ENCODE data around the gene KCNMA1. TPM values are rescaled to one million over a fixed set of nuclear protein-coding genes. Genes with fewer than 3 reads are reported as not detected.
A peak's percentile ranks its signal among the peaks of the same experiment; 100 is the strongest.

Gene KCNMA1
- polyA plus RNA-seq, 1 donor from 2014 or later = 60.8 TPM

DNA sequence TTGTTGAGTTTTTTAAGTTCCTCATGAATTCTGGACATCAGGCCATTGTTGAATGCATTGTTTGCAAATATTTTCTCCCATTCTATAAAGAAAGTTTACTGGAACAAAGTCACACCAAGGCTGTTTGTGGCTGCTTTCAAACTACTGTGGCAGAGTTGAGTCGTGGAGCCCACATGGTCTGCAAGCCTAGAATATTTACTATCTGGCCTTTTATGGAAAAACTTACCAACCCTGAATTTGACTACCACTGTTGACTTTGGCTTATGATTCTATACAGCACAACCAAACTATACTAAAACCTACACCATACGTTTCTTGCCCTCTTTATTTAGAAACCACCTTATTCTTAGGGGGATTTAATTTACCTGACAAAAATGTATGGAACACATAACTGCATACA, 239.1 kb downstream of the KCNMA1 start:
- no peaks in the 10 kb centered on the region for H3K27me3 ChIP-seq (ENCODE audit: insufficient read depth, low read depth, low read length)
- H3K4me3 ChIP-seq (ENCODE audit: low read length) = no peak overlapping the region
- no peaks in the 10 kb centered on the region for H3K79me2 ChIP-seq (replicated peaks; ENCODE audit: insufficient read depth, low read length)
- TF ChIP-seq, protein P1, sequence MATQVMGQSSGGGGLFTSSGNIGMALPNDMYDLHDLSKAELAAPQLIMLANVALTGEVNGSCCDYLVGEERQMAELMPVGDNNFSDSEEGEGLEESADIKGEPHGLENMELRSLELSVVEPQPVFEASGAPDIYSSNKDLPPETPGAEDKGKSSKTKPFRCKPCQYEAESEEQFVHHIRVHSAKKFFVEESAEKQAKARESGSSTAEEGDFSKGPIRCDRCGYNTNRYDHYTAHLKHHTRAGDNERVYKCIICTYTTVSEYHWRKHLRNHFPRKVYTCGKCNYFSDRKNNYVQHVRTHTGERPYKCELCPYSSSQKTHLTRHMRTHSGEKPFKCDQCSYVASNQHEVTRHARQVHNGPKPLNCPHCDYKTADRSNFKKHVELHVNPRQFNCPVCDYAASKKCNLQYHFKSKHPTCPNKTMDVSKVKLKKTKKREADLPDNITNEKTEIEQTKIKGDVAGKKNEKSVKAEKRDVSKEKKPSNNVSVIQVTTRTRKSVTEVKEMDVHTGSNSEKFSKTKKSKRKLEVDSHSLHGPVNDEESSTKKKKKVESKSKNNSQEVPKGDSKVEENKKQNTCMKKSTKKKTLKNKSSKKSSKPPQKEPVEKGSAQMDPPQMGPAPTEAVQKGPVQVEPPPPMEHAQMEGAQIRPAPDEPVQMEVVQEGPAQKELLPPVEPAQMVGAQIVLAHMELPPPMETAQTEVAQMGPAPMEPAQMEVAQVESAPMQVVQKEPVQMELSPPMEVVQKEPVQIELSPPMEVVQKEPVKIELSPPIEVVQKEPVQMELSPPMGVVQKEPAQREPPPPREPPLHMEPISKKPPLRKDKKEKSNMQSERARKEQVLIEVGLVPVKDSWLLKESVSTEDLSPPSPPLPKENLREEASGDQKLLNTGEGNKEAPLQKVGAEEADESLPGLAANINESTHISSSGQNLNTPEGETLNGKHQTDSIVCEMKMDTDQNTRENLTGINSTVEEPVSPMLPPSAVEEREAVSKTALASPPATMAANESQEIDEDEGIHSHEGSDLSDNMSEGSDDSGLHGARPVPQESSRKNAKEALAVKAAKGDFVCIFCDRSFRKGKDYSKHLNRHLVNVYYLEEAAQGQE (IDR thresholded peaks at IDR 0.05; ENCODE audit: borderline replicate concordance) = no peak
- TF ChIP-seq POLR2AphosphoS5 (IDR thresholded peaks at IDR 0.05) (no peak), TAF1 (IDR thresholded peaks at IDR 0.05; ENCODE audit: low read depth) (no peak), RAD21 (conservative IDR thresholded peaks at IDR 0.05) (no peak), EP300 (conservative IDR thresholded peaks at IDR 0.05; ENCODE audit: poor library complexity, severe bottlenecking) (no peak), EZH2 (IDR thresholded peaks at IDR 0.05; ENCODE audit: borderline replicate concordance, insufficient read depth, low read length, poor library complexity, severe bottlenecking) (no peak), MXI1 (conservative IDR thresholded peaks at IDR 0.05; ENCODE audit: poor library complexity, severe bottlenecking) (no peak), SMC3 (conservative IDR thresholded peaks at IDR 0.05; ENCODE audit: poor library complexity) (no peak)
- TF ChIP-seq, protein P2, sequence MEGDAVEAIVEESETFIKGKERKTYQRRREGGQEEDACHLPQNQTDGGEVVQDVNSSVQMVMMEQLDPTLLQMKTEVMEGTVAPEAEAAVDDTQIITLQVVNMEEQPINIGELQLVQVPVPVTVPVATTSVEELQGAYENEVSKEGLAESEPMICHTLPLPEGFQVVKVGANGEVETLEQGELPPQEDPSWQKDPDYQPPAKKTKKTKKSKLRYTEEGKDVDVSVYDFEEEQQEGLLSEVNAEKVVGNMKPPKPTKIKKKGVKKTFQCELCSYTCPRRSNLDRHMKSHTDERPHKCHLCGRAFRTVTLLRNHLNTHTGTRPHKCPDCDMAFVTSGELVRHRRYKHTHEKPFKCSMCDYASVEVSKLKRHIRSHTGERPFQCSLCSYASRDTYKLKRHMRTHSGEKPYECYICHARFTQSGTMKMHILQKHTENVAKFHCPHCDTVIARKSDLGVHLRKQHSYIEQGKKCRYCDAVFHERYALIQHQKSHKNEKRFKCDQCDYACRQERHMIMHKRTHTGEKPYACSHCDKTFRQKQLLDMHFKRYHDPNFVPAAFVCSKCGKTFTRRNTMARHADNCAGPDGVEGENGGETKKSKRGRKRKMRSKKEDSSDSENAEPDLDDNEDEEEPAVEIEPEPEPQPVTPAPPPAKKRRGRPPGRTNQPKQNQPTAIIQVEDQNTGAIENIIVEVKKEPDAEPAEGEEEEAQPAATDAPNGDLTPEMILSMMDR (IDR thresholded peaks at IDR 0.05; ENCODE audit: poor library complexity, severe bottlenecking) = no peak
- H3K9ac ChIP-seq (ENCODE audit: low read length) = no peak overlapping the region
- H2AFZ ChIP-seq (ENCODE audit: low read depth, low read length) = no peak overlapping the region
- H3K4me2 ChIP-seq (ENCODE audit: low read length) = no peak overlapping the region
- H4K20me1 ChIP-seq (ENCODE audit: insufficient read depth) = no peaks in the 10 kb centered on the region
- no peak overlapping the region for H3K27ac ChIP-seq (ENCODE audit: low read length)
- no peaks in the 10 kb centered on the region for H3K9me2 ChIP-seq (ENCODE audit: insufficient read depth, low read length)
- H3F3A ChIP-seq (ENCODE audit: insufficient read depth, low read length, poor library complexity, severe bottlenecking) = no peaks in the 10 kb centered on the region
- H3K36me3 ChIP-seq (ENCODE audit: insufficient read depth, low read length) = no peaks in the 10 kb centered on the region
- no peaks in the 10 kb centered on the region for H3K9me3 ChIP-seq (ENCODE audit: low read length)

DNA sequence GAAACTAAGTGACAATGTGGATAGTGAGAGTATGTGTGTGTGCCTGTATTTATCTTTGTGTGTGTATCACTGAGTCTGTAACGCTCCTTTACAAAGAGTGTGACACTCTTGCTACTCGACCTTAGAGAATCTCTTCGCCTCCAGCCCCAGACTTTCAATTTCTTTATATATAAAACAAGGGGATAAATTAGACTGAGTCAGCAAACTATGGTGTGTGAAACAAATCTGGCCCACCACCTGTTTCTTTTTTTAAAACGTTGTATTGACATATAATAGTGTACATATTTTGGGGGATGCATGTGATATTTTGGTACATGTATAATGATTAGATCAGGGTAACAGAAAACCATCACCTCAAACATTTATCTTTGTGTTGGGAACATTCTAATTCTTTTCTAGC, 240.5 kb downstream of the KCNMA1 start:
- Histone ChIP-seq H4K20me1 (ENCODE audit: insufficient read depth) (no peaks in the 10 kb centered on the region), H3K9me3 (ENCODE audit: low read length) (no peaks in the 10 kb centered on the region), H3K79me2 (replicated peaks; ENCODE audit: insufficient read depth, low read length) (no peaks in the 10 kb centered on the region), H2AFZ (ENCODE audit: low read depth, low read length) (no peak overlapping the region), H3K27me3 (ENCODE audit: insufficient read depth, low read depth, low read length) (no peaks in the 10 kb centered on the region), H3K36me3 (ENCODE audit: insufficient read depth, low read length) (no peaks in the 10 kb centered on the region), H3K4me3 (ENCODE audit: low read length) (no peak overlapping the region), H3K9ac (ENCODE audit: low read length) (no peak overlapping the region), H3K4me2 (ENCODE audit: low read length) (no peak overlapping the region), H3K9me2 (ENCODE audit: insufficient read depth, low read length) (no peaks in the 10 kb centered on the region), H3F3A (ENCODE audit: insufficient read depth, low read length, poor library complexity, severe bottlenecking) (no peaks in the 10 kb centered on the region), H3K27ac (ENCODE audit: low read length) (peak overlapping the region; percentile 18)
- TF ChIP-seq RAD21 (conservative IDR thresholded peaks at IDR 0.05) = no peak
- no peak for TF ChIP-seq MXI1 (conservative IDR thresholded peaks at IDR 0.05; ENCODE audit: poor library complexity, severe bottlenecking)
- no peak for TF ChIP-seq SMC3 (conservative IDR thresholded peaks at IDR 0.05; ENCODE audit: poor library complexity)
- TF ChIP-seq TAF1 (IDR thresholded peaks at IDR 0.05; ENCODE audit: low read depth) = no peak
- no peak for TF ChIP-seq POLR2AphosphoS5 (IDR thresholded peaks at IDR 0.05)
- TF ChIP-seq EZH2 (IDR thresholded peaks at IDR 0.05; ENCODE audit: borderline replicate concordance, insufficient read depth, low read length, poor library complexity, severe bottlenecking) = no peak
- TF ChIP-seq, protein P2 (IDR thresholded peaks at IDR 0.05; ENCODE audit: poor library complexity, severe bottlenecking) = no peak
- TF ChIP-seq, protein P1 (IDR thresholded peaks at IDR 0.05; ENCODE audit: borderline replicate concordance) = no peak
- TF ChIP-seq EP300 (conservative IDR thresholded peaks at IDR 0.05; ENCODE audit: poor library complexity, severe bottlenecking) = no peak

Data from neural cell (in vitro differentiated cells).